Measurements from ENCODE around the gene BICD1.
"Not testable (repeated sequence)": the region's sequence is repeated elsewhere in the genome, so short reads cannot be mapped to it uniquely, and the experiment has no call there.

The BICD1 gene

GRCh38 chr12:32196250-32197198 lies 89.9 kb downstream of the BICD1 start:
- DNase-seq: no peak

GRCh38 chr12:32197421-32197820 lies 90.8 kb downstream of the BICD1 start:
- DNase-seq: no peak

DNA sequence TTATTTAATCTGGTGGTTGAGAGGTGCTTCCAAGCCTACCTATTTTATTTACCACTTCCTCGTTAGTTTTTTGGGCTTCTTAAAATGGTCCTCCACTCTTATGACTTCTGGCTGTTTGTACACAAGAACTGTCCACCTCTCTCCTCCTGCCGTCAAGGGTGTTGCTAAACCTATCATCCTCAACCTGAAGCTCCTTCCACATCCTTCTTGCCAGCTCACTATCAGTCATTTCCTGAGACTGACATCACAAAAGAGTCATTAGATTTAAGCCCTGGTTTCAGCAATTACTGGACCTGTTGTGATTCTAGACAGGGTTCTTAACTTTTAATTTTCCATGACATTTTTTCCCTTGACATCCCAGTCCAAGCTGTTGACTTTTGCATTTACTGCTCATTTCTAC lies 91.9 kb downstream of the BICD1 start:
- no peak for DNase-seq

GRCh38 chr12:32201096-32201495 lies 94.4 kb downstream of the BICD1 start:
- DNase-seq: no peak

GRCh38 chr12:32201976-32202375 lies 95.3 kb downstream of the BICD1 start:
- DNase-seq: peak; percentile 27

GRCh38 chr12:32205731-32206130 lies 99.1 kb downstream of the BICD1 start:
- DNase-seq: no peak

DNA sequence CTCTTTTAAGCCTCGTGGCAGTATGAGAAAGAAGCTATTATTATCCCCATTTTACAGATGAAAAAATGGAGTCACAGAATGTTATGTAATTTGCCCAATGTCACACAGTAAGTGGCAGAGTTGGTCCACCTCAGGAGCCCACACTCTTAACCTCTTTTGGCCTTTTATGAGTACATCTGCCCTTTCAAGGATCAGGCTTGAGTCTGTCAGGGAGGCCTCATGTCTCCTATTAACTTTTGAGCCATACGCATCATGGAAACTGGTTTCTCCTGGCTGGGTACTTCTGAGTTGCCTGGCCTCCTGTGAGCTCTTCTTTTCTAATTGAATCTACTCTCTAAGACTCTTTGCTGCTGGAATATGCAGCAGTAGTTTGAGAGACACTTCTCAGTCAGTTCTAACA lies 101.7 kb downstream of the BICD1 start:
- DNase-seq: no peak

- no peak for DNase-seq
Observed at GRCh38 chr12:32211066-32211899, 104.6 kb downstream of the BICD1 start.

- DNase-seq: no peak
Observed at GRCh38 chr12:32211900-32212156, 105.2 kb downstream of the BICD1 start.

- DNase-seq: no peak
Observed at GRCh38 chr12:32214723-32215122, 108.1 kb downstream of the BICD1 start.

DNA sequence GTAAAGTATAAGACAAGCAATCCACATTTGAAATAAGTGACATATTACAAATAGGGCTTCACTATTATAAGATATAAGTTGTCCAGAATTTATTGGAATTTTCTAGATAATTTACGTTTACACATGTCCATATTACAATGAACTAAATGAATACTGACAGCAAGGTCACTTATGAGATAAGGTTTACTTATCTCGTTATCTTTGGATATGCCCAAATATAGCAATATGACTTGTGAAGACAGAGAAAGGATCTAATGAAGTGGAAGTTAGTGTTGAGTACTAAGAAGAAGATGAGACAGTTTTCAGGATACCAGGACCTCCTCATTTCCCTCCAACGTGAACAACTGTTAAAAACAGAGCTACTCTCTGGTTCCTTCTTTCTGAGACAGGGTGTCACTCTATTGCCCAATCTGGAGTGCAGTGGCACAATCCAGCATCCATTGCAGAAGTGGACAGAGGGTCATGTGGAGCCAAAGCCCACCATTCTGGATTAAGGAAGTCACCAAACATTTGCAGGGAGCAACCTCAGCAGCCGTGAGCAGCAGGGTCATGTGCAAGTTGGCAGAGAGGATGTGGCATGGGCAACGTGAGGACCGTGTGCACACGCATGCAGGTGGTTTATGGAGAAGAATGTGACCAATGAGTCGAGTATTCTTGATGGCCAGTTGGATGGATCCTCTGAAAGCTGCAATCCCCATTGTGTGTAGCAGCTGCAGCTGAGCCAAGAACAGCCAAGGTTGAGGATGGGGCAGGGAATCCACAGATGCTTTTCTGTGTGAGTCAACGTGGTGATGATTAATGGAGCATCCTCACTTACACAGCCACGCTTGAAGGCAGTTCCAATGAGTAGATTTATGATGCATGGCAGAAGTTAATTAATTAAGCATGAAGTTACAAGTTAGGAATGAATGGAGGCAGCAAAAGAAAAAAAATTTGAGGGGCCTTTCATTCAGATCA lies 111.0 kb downstream of the BICD1 start:
- DNase-seq: no peak

- no peak for DNase-seq
Observed at GRCh38 chr12:32223941-32224340, 117.3 kb downstream of the BICD1 start.

- no peak for DNase-seq
Observed at GRCh38 chr12:32226768-32227167, 120.1 kb downstream of the BICD1 start.

DNA sequence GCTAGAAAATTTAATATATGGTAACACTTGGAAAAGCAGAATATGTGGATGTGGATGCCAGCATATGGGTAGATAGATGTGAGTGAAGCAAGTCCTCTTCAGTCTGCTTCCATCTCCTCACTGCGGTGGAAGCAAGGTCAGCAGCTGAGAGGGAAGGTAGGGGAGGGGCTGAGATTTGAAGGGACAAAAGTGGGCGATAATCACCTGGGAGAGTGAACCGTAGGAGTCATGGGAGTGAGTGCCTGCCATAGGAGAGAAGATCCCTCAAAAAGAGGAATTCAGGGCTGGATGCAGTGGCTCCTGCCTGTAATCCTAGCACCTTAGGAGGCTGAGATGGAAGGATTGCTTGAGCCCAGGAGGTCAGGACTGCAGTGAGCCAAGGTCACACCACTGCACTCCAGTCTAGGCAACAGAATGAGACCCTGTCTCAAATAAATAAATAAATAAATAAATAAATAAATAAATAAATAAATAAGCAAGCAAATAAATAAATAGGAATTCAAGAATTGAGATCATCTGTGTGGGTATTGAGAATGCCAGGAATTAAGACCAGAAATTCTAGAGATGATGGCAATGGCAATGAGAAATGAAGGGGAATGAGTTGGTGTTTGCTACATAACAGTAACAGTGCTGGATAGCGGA lies 123.4 kb downstream of the BICD1 start:
- DNase-seq: no peak

DNA sequence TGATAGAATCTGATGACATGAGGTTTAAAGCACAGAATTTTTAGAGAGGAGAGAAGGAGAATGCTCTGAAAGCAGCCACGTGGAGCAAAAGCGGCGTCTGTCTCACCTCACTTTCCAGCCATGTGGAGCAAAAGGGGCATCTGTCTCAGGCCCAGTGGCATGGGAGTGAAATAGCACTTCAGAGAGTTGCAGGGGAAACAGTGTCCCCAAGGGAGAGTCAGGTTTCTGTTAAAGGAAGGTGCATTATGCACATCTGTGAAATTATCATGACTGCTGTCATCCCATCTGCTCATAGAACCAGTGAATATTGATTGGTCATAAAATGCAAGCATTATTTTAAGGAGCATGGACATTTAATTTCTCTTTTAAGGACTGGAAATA lies 124.0 kb downstream of the BICD1 start:
- DNase-seq: no peak

GRCh38 chr12:32231361-32231760 lies 124.7 kb downstream of the BICD1 start:
- DNase-seq: not testable (repeated sequence)

GRCh38 chr12:32233568-32233967 lies 126.9 kb downstream of the BICD1 start:
- no peak for DNase-seq

GRCh38 chr12:32235251-32235650 lies 128.6 kb downstream of the BICD1 start:
- no peak for DNase-seq

DNA sequence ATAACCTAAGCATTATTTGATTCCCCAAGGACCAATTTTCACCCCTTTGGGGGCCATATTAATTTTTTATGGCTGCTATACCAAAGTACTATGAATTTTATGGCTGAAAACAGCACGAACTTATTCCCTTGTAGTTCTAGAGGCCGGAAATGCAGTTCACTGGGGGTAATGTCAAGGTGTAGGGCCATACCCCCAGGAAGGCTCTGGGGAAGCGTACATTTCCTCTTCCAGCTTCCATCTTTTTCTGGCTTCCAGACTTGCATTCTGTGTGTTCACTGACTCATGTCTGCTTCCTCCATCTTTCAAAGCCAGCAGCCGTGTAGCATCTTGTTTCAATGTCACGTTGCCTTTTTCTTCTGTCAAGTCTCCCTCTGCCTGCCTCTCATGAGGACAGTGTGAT lies 133.5 kb downstream of the BICD1 start:
- DNase-seq: no peak

DNA sequence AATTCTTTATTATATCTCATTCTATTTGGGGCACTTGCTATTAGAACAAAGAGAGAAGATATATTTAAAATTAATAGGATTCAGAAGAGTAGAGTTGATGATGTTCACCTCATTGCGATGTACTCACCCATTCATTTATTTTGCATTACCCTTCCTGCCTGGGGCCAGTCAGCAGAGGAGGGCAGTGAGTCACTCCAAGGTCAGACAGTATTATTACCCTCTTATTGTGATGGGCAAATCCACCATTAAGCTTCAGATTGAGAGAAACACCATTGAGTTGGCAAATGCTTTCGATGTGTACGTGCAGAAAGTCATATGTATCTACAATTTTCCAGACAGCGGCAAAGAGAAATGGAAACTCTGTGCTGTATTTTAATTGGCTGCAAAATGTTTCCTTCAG lies 134.2 kb downstream of the BICD1 start:
- DNase-seq: no peak

DNA sequence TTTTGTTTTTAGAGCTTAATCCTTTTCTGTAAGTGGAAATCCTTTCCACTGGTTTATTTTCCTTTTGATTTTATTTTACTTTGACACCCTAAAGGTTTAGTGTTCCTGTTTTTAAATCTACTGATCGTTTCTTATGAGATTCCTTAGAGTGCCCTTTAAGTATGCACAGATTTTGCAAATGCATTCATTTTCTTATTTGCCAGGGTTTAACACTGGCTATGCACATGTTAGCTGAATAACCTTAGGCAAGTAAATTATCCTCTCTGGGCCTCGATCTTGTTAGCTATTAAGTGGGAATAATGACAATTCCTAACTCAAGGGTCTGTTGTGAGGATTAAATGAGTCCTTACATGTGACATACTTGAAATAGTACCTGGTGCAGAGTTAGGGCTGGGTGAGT lies 136.0 kb downstream of the BICD1 start:
- no peak for DNase-seq

GRCh38 chr12:32248441-32249140 lies 141.9 kb downstream of the BICD1 start:
- no peak for DNase-seq
